ENCODE results near the gene MALRD1.

Gene MALRD1

DNA sequence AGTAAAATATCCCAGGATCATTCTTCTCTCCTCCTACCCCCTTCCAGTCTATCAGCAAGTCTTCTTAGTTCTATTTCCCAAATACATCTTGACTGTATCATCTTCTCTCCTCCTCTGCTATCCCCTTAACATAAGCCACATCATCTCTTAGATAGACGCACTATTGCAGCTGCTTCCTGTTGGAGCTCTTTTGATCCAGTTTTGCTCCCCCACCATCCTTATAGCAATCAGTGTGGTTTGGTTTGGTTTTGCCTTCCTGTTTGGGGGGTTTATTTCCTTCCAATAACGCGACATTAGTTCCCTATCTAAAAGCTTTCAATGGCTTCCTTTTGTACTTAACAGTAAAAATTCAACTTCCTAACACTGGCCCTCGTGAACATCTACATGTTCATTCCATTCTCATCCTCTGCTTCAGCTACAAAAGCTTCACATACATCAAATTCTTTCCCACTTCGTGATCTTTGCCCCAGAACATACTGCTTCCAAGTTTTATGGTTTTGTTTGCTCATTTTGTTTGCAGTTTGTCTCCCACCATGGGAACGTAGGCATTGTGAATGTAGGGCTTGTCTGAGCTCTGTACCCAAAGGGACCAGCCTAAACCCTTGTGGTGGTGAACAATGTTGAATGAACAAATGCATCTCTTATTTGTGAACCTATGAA, 734.0 kb downstream of the MALRD1 start:
- DNase-seq (ENCODE audit: low spot score), result no peak

DNA sequence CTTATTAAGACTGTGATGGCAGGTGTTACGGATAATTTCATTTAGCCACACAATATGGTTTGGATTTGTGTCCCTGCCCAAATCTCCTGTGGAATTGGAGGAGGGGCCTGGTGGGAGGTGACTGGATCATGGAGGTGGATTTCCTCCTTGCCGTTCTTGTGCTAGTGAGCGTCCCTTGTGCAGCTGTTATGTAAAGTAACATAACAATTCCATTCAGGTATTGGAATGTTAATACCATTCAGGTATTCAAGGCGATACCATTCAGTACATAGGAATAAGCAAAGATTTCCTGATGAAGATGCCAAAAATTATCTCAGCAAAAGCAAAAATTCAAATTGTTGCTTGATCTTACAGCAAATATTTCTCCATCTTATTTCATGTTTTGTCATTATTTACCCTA, 735.1 kb downstream of the MALRD1 start:
- no peak for DNase-seq (ENCODE audit: low spot score)
